HG02938 (cell line): ENCODE data around the gene HSF2BP.
"Not testable (repeated sequence)": the region's sequence is repeated elsewhere in the genome, so short reads cannot be mapped to it uniquely, and the experiment has no call there.

Source experiments
- ATAC-seq: cut with Tn5 transposase; IDR thresholded peaks from one replicate; pipeline ENCODE4 v1.9.1; 2021; ENCODE audit warnings: mild to moderate bottlenecking, moderate library complexity; ENCODE audit not compliant: unreplicated experiment

The HSF2BP gene

GRCh38 chr21:43688906-43689305 lies 29.6 kb upstream of the HSF2BP start:
- no peak for ATAC-seq

GRCh38 chr21:43687566-43688399 lies 28.5 kb upstream of the HSF2BP start:
- ATAC-seq: no peak

GRCh38 chr21:43686811-43687565 lies 27.7 kb upstream of the HSF2BP start:
- ATAC-seq: no peak

GRCh38 chr21:43684424-43684823 lies 25.1 kb upstream of the HSF2BP start:
- no peak for ATAC-seq

- no peak for ATAC-seq
Observed at GRCh38 chr21:43681650-43682049, 22.4 kb upstream of the HSF2BP start.

GRCh38 chr21:43680421-43680820 lies 21.1 kb upstream of the HSF2BP start:
- ATAC-seq: not testable (repeated sequence)

- no peak for ATAC-seq
Observed at GRCh38 chr21:43679951-43680350, 20.7 kb upstream of the HSF2BP start.

- ATAC-seq: no peak
Observed at GRCh38 chr21:43676391-43676790, 17.1 kb upstream of the HSF2BP start.

- ATAC-seq: no peak
Observed at GRCh38 chr21:43675871-43676270, 16.6 kb upstream of the HSF2BP start.

GRCh38 chr21:43669828-43670605 lies 10.7 kb upstream of the HSF2BP start:
- no peak for ATAC-seq

- ATAC-seq: no peak
Observed at GRCh38 chr21:43667191-43667904, 8.1 kb upstream of the HSF2BP start.

GRCh38 chr21:43665879-43666278 lies 6.6 kb upstream of the HSF2BP start:
- no peak for ATAC-seq

- ATAC-seq: no peak
Observed at GRCh38 chr21:43664358-43664757, 5.1 kb upstream of the HSF2BP start.

GRCh38 chr21:43663033-43663432 lies 3.7 kb upstream of the HSF2BP start:
- ATAC-seq: no peak

- ATAC-seq: no peak
Observed at GRCh38 chr21:43662286-43662685, 3.0 kb upstream of the HSF2BP start.

- ATAC-seq: no peak
Observed at GRCh38 chr21:43658769-43659135, 536 bp downstream of the HSF2BP start.

GRCh38 chr21:43658088-43658741 lies 1.1 kb downstream of the HSF2BP start:
- ATAC-seq: no peak

- ATAC-seq: no peak
Observed at GRCh38 chr21:43657355-43658087, 1.8 kb downstream of the HSF2BP start.

GRCh38 chr21:43654806-43655489 lies 4.3 kb downstream of the HSF2BP start:
- ATAC-seq: no peak
